Endothelial cell of umbilical vein (primary cell): ENCODE data around the gene ATP13A2. TPM values are rescaled to one million over a fixed set of nuclear protein-coding genes. Genes with fewer than 3 reads are reported as not detected.
"Not testable (repeated sequence)": the region's sequence is repeated elsewhere in the genome, so short reads cannot be mapped to it uniquely, and the experiment has no call there.

Experiments
- BruUV-seq: library from RNA; stranded (reverse); fragments of 400-500 nt; replicated peaks from 2 replicates; lab custom pipeline; 2021; lab: Mats Ljungman, UMichigan
- CTCF ChIA-PET: fragments of 300-600, 350-600 bp; sonication (Branson Sonifier 250); formaldehyde crosslinking; loops from one replicate; lab custom pipeline; 2021; ENCODE audit warnings: antibody characterized with exemption, inconsistent platforms; lab: Charles Lee
- POLR2A ChIA-PET: fragments of 300-600, 350-600 bp; sonication (Branson Sonifier 250); formaldehyde crosslinking; loops from one replicate; lab custom pipeline; 2021; ENCODE audit warnings: antibody characterized with exemption, inconsistent platforms; lab: Charles Lee
- DNase-seq: peaks from one replicate; pipeline ENCODE4 v3.0.0-alpha.2; 2011; ENCODE audit warnings: low read depth, low spot score
- FAIRE-seq: peaks from 2 replicates; lab custom pipeline; 2011; peaks lifted over from hg19 to GRCh38; lab: Jason Lieb, UNC
- H2AFZ ChIP-seq: 2 replicates; pipeline ENCODE4 v1.6.0; 2012; ENCODE audit warnings: low read depth, low read length, control low read depth, inconsistent platforms
- H3K27ac ChIP-seq: 2 replicates; pipeline ENCODE4 v1.5.1; 2011; ENCODE audit warnings: low read depth, mild to moderate bottlenecking, control low read depth, low read length, moderate library complexity; ENCODE audit not compliant: insufficient read depth
- H3K27me3 ChIP-seq, 2 experiments: 2 replicates each; pipeline versions ENCODE4 v1.6.0 to v1.6.1; 2011; ENCODE audit warnings: low read length in 2 of 2, mixed read lengths in 1 of 2; ENCODE audit not compliant: control insufficient read depth in 2 of 2, insufficient read depth in 2 of 2
- H3K36me3 ChIP-seq, 2 experiments: 2 replicates in 1 of 2; 3 replicates in 1 of 2; pipeline ENCODE4 v1.5.1; 2011; ENCODE audit warnings: low read length in 2 of 2, mild to moderate bottlenecking in 1 of 2, moderate library complexity in 1 of 2; ENCODE audit not compliant: control insufficient read depth in 2 of 2, insufficient read depth in 2 of 2; ENCODE audit errors: extremely low read depth in 1 of 2
- H3K4me1 ChIP-seq: 3 replicates; pipeline ENCODE4 v1.5.1; 2011; ENCODE audit warnings: mild to moderate bottlenecking, low read length; ENCODE audit not compliant: control insufficient read depth, insufficient read depth; ENCODE audit errors: extremely low read depth
- H3K4me2 ChIP-seq: 2 replicates; pipeline ENCODE4 v1.6.1; 2011; ENCODE audit warnings: low read length, control low read depth, mixed read lengths; ENCODE audit not compliant: insufficient read depth
- H3K4me3 ChIP-seq, 3 experiments: fragments of 200-600 bp in 1 of 3; sonication (generic), shearing (Covaris generic) in 1 of 3; replicated peaks in 1 of 3; 2 replicates each; pipeline ENCODE4 v1.5.1; 2011 to 2016; ENCODE audit warnings: control low read depth in 3 of 3, low read length in 3 of 3, mild to moderate bottlenecking in 2 of 3, inconsistent platforms in 1 of 3, low read depth in 1 of 3, moderate library complexity in 1 of 3; ENCODE audit not compliant: insufficient read depth in 1 of 3
- H3K79me2 ChIP-seq: 2 replicates; pipeline ENCODE4 v1.6.0; 2012; ENCODE audit warnings: low read length, inconsistent platforms; ENCODE audit not compliant: control insufficient read depth, insufficient read depth
- H3K9ac ChIP-seq: replicated peaks from 2 replicates; pipeline ENCODE3; 2011; ENCODE audit warnings: low read length, control low read depth; ENCODE audit not compliant: insufficient read depth; ENCODE audit errors: extremely low read depth
- H3K9me1 ChIP-seq: replicated peaks from 3 replicates; pipeline ENCODE4 v1.6.0; 2011; ENCODE audit warnings: mild to moderate bottlenecking, low read length; ENCODE audit not compliant: control insufficient read depth, insufficient read depth; ENCODE audit errors: extremely low read depth
- H3K9me3 ChIP-seq: replicated peaks from 2 replicates; pipeline ENCODE4 v1.5.1; 2012; ENCODE audit warnings: low read length, inconsistent platforms; ENCODE audit not compliant: control insufficient read depth, insufficient read depth
- H4K20me1 ChIP-seq: replicated peaks from 2 replicates; pipeline ENCODE3; 2011; ENCODE audit warnings: mild to moderate bottlenecking, low read length; ENCODE audit not compliant: control insufficient read depth, insufficient read depth; ENCODE audit errors: extremely low read depth
- CTCF ChIP-seq, 2 donors: IDR thresholded peaks; 1 replicate in 1 of 2; 2 replicates in 1 of 2; pipeline ENCODE4 v1.5.1; 2011; ENCODE audit warnings: low read length in 2 of 2, mild to moderate bottlenecking in 2 of 2, moderate library complexity in 2 of 2, control low read depth in 1 of 2, inconsistent platforms in 1 of 2, low read depth in 1 of 2; ENCODE audit not compliant: insufficient read depth in 1 of 2; ENCODE audit errors: extremely low read depth in 1 of 2
- EZH2 ChIP-seq: IDR thresholded peaks from 2 replicates; pipeline ENCODE4 v1.6.1; 2012; ENCODE audit warnings: borderline replicate concordance, low read depth, mild to moderate bottlenecking, moderate library complexity, low read length, inconsistent platforms; ENCODE audit not compliant: severe bottlenecking
- GATA2 ChIP-seq: IDR thresholded peaks from 2 replicates; pipeline ENCODE4 v1.7.0; 2011; ENCODE audit warnings: low read depth, mild to moderate bottlenecking, moderate library complexity, mixed read lengths, low read length; ENCODE audit not compliant: insufficient read length, insufficient read depth
- JUN ChIP-seq: IDR thresholded peaks from 2 replicates; pipeline ENCODE4 v1.6.1; 2011; ENCODE audit warnings: borderline replicate concordance, low read depth; ENCODE audit not compliant: insufficient read length, insufficient read depth
- MAX ChIP-seq: IDR thresholded peaks from 2 replicates; pipeline ENCODE4 v1.6.1; 2011; ENCODE audit not compliant: insufficient read depth, insufficient read length
- MYC ChIP-seq: IDR thresholded peaks from one replicate; pipeline ENCODE4 v1.6.1; 2011; ENCODE audit warnings: mild to moderate bottlenecking, low read depth, low read length
- POLR2A ChIP-seq: IDR thresholded peaks from 2 replicates; pipeline ENCODE4 v1.6.1; 2012; ENCODE audit warnings: low read depth, mild to moderate bottlenecking, control low read depth, low read length
- POLR2AphosphoS5 ChIP-seq: IDR thresholded peaks from 2 replicates; pipeline ENCODE4 v1.6.1; 2012; ENCODE audit warnings: low read depth, mild to moderate bottlenecking, control low read depth, low read length, moderate library complexity; ENCODE audit not compliant: insufficient read depth
- dilution Hi-C: fragments of 300-500 bp; cut with MboI; formaldehyde crosslinking; loops from one replicate; pipeline ENCODE4 v1.15.0; 2019; ENCODE audit warnings: low sequenced_read_pairs; ENCODE audit not compliant: extremely low pct_ligation_motif_present
- intact Hi-C: fragments of 100-400 bp; cut with micrococcal nuclease; formaldehyde crosslinking; loops from one replicate; pipeline ENCODE4 v1.10.0; 2022
- polyA plus RNA-seq, 4 experiments: library from polyadenylated mRNA; depleted of rRNA in 3 of 4; stranded (reverse) in 3 of 4; unstranded in 1 of 4; fragments of >200 nt; gene quantifications; 2 replicates each; pipeline versions ENCODE4 v1.2.1 to v1.2.3, GENCODE V29; 2011 to 2012; ENCODE audit warnings: missing spikeins in 1 of 4
- total RNA-seq: library from RNA; stranded (reverse); gene quantifications from 2 replicates; pipeline ENCODE4 v1.2.3, GENCODE V29; 2021

ATP13A2 gene
- total and polyA plus RNA-seq, 2 donors (not counting 3 experiments of a cell fraction or from before 2014, with no cell fraction given): 44.9 to 60.6 TPM

GRCh38 chr1:16948282-16948891 is 63.3 kb downstream of the ATP13A2 start:
- H3K79me2 ChIP-seq, H3K9me3 ChIP-seq, H3K27me3 ChIP-seq, DNase-seq, H3K4me2 ChIP-seq, H2AFZ ChIP-seq, H3K4me3 ChIP-seq, H3K36me3 ChIP-seq, dilution Hi-C loops, POLR2A ChIA-PET, H3K27ac ChIP-seq, BruUV-seq, intact Hi-C loops, FAIRE-seq, H3K4me1 ChIP-seq, H3K9me1 ChIP-seq, H4K20me1 ChIP-seq, H3K9ac ChIP-seq: not testable (repeated sequence)
- CTCF ChIA-PET: interaction anchor here (1.2 to 5.5 kb wide), 5 partner anchors 12 to 327 kb away, joined by 3 to 85 read pairs (median 6); no protein-coding TSS in a partner anchor

GRCh38 chr1:16946646-16947045 is 65.1 kb downstream of the ATP13A2 start:
- POLR2A ChIA-PET: no interaction called here
- FAIRE-seq: no peak

More at GRCh38 chr1:16946646-16947045, 65.1 kb downstream of the ATP13A2 start:
- Histone ChIP-seq H3K79me2 (no peaks in the 10 kb centered on the region), H3K36me3 (no peaks in the 10 kb centered on the region), H3K9ac (no peak overlapping the region), H3K27ac (no peak overlapping the region), H4K20me1 (no peaks in the 10 kb centered on the region), H3K9me1 (no peaks in the 10 kb centered on the region), H2AFZ (no peak overlapping the region), H3K9me3 (no peaks in the 10 kb centered on the region), H3K4me1 (no peaks in the 10 kb centered on the region), H3K4me3 (no peak overlapping the region), H3K27me3 (no peaks in the 10 kb centered on the region), H3K4me2 (no peak overlapping the region)
- no peak for TF ChIP-seq MYC
- TF ChIP-seq GATA2: no peak
- TF ChIP-seq CTCF (IDR thresholded peaks at IDR 0.05; ENCODE audit: extremely low read depth in 1 of 2, insufficient read depth in 1 of 2, low read depth in 1 of 2, low read length in 2 of 2): no peak
- TF ChIP-seq JUN: no peak
- TF ChIP-seq POLR2A: no peak
- TF ChIP-seq POLR2AphosphoS5: no peak
- no peak for TF ChIP-seq MAX
- TF ChIP-seq EZH2: no peak
- CTCF ChIA-PET: interaction anchor here (0.9 to 1.2 kb wide), 2 partner anchors 324 to 326 kb away, joined by 3 to 4 read pairs; no protein-coding TSS in a partner anchor
- intact Hi-C loops: no loop called here
- no peak for DNase-seq
- dilution Hi-C loops: no loop called here
- no TSS peak for BruUV-seq
